ENCODE results near the gene PRKCZ.

- no peak for TF ChIP-seq CTCF (IDR thresholded peaks at IDR 0.05)
- TF ChIP-seq POLR2A (IDR thresholded peaks at IDR 0.05), result no peak
These were observed 134.3 kb downstream of the PRKCZ start for GRCh38 chr1:2184531-2184930.
